Upper lobe of right lung (tissue), 1 donor: ENCODE data around the gene SVIL. TPM values are rescaled to one million over a fixed set of nuclear protein-coding genes. Genes with fewer than 3 reads are reported as not detected.
"Not testable (repeated sequence)": the region's sequence is repeated elsewhere in the genome, so short reads cannot be mapped to it uniquely, and the experiment has no call there.

Experiments used
- ATAC-seq: fragments of 200-7000 bp; cut with Tn5 transposase; one replicate; pipeline ENCODE4 v1.9.1; 2020; ENCODE audit warnings: mild to moderate bottlenecking, moderate library complexity
- DNase-seq: peaks from one replicate; pipeline ENCODE4 v3.0.0-alpha.2; 2020
- H3K27ac ChIP-seq: fragments of 200-600 bp; one replicate; pipeline ENCODE4 v1.8.0; 2022
- H3K27me3 ChIP-seq: fragments of 200-600 bp; one replicate; pipeline ENCODE4 v1.8.0; 2022; ENCODE audit warnings: mild to moderate bottlenecking
- H3K36me3 ChIP-seq: fragments of 200-600 bp; one replicate; pipeline ENCODE4 v1.8.0; 2022
- H3K4me1 ChIP-seq: fragments of 200-600 bp; one replicate; pipeline ENCODE4 v1.8.0; 2022
- H3K4me3 ChIP-seq: fragments of 200-600 bp; one replicate; pipeline ENCODE4 v1.8.0; 2022; ENCODE audit warnings: mild to moderate bottlenecking
- H3K9me3 ChIP-seq: fragments of 200-600 bp; one replicate; pipeline ENCODE4 v1.8.0; 2022
- intact Hi-C: fragments of 100-400 bp; cut with DNase I; formaldehyde crosslinking; loops from one replicate; pipeline ENCODE4 v1.11.0; 2022
- total RNA-seq: library from RNA; stranded (reverse); fragmentation: NEBNext Ultra II Directional; extraction: Animal tissue kit (Norgen Biotek cat#: 25700); gene quantifications from one replicate; pipeline ENCODE4 v1.2.1, GENCODE V29; 2021
- TF ChIP-seq, protein P1 (sequence below): fragments of 200-600 bp; IDR thresholded peaks from one replicate; pipeline ENCODE4 v1.8.0; 2022; ENCODE audit warnings: antibody characterized with exemption
- donor health status: DM: no; HTN: yes; CAD: no; lungs with severe emphysema.

The SVIL gene
- total RNA-seq, 1 donor from 2014 or later, result 106 TPM

DNA sequence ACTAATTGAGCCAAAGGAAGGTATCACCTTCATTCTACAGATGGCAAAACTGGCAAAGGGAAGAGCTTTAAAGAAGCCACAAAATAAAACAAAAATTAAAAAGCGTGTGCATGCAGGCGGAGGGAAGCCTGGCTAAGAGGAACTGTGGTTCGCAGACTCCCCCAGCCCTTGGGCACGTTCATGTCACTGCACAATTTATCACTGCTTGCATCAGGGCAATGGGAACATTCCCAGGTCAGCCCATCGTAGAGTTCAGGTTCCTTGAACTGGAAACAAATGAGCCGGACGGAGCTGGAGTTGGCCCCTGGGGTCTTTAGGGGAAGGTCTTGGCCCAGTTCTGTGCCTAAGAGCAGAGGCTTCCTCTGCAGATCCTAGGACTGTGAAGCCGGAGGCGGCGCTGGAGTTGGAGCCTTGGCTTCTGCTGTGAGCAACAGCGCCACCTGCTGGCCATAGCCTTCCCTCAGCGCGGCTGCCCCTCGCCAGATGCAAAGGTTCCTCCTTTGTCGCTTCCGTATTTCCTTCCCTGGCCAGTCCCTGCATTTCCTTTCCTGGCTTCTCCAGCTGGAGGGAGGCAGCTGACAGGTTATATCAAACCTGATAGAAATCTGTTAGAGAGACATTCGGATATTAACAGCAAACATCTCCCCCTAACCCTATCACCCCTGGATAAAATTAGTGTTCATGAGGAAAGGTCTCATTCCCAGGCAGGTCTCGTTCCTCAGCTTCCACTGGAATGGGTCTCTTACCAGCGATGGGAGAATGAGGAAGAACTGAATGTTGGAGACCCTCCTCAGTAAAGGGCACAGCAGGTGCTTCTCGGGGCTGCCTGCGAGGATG, 185.8 kb downstream of the SVIL start:
- DNase-seq (peak; percentile 93), ATAC-seq (peak; percentile 97)
- not testable (repeated sequence) for H3K27ac ChIP-seq, H3K9me3 ChIP-seq, H3K36me3 ChIP-seq, H3K4me3 ChIP-seq, H3K4me1 ChIP-seq, H3K27me3 ChIP-seq
- intact Hi-C loops, result loop anchor here (10.0 kb wide), 1 partner anchor 64 kb away; no protein-coding TSS in a partner anchor
- TF ChIP-seq, protein P1, sequence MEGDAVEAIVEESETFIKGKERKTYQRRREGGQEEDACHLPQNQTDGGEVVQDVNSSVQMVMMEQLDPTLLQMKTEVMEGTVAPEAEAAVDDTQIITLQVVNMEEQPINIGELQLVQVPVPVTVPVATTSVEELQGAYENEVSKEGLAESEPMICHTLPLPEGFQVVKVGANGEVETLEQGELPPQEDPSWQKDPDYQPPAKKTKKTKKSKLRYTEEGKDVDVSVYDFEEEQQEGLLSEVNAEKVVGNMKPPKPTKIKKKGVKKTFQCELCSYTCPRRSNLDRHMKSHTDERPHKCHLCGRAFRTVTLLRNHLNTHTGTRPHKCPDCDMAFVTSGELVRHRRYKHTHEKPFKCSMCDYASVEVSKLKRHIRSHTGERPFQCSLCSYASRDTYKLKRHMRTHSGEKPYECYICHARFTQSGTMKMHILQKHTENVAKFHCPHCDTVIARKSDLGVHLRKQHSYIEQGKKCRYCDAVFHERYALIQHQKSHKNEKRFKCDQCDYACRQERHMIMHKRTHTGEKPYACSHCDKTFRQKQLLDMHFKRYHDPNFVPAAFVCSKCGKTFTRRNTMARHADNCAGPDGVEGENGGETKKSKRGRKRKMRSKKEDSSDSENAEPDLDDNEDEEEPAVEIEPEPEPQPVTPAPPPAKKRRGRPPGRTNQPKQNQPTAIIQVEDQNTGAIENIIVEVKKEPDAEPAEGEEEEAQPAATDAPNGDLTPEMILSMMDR, result peak; percentile 90

DNA sequence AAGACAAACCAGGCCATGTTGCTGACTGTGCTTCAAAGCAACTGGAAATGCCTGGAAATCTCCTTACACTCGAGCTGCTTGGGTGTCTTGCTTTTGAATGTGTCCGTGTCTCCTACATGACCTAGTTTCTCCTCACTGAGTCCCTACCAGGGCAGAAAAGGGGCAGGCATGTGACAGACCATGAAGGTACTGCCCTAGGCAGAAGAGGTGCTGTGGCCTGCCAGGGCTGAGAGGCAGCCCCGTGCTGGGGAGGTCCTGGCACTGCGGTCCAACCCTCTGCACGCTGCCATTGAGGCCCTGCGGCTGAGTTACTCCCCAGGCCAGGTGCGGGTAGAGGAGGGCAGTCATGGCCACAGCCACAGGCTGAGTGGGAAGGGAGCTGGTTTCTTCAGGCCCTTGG, 186.6 kb downstream of the SVIL start:
- intact Hi-C loops, result loop anchor here (10.0 kb wide), 1 partner anchor 63 kb away; no protein-coding TSS in a partner anchor
- TF ChIP-seq, protein P1, result no peak
- Histone ChIP-seq H3K27me3 (no peaks in the 10 kb centered on the region), H3K9me3 (no peaks in the 10 kb centered on the region), H3K4me1 (no peaks in the 10 kb centered on the region), H3K27ac (no peak overlapping the region), H3K4me3 (no peak overlapping the region), H3K36me3 (no peaks in the 10 kb centered on the region)
- no peak for ATAC-seq
- no peak for DNase-seq

DNA sequence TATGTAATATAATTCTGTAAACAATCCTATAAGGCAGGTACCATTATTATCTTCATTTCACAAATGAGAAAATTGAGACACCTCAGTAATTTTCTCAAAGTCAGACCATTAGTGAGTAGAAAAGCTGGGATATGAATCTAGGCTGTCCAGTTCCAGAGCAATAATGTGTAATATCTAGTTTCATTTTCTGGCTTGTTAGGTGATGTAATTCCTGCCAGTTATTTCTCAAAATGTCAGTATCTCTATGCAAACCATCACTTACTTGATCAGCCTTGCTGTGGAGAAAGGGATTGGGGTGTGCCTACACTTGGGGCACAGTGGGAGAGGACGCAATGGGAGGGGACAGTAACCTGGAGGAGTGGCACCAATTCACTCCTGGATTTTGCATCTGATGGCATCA, 188.4 kb downstream of the SVIL start:
- no peaks in the 10 kb centered on the region for H3K36me3 ChIP-seq
- DNase-seq, result no peak
- TF ChIP-seq, protein P1, result no peak
- no peaks in the 10 kb centered on the region for H3K4me1 ChIP-seq
- intact Hi-C loops, result loop anchor here (10.0 kb wide), 1 partner anchor 62 kb away; no protein-coding TSS in a partner anchor
- no peaks in the 10 kb centered on the region for H3K9me3 ChIP-seq
- H3K4me3 ChIP-seq, result no peak overlapping the region
- H3K27ac ChIP-seq, result no peak overlapping the region
- H3K27me3 ChIP-seq, result no peaks in the 10 kb centered on the region
- no peak for ATAC-seq

DNA sequence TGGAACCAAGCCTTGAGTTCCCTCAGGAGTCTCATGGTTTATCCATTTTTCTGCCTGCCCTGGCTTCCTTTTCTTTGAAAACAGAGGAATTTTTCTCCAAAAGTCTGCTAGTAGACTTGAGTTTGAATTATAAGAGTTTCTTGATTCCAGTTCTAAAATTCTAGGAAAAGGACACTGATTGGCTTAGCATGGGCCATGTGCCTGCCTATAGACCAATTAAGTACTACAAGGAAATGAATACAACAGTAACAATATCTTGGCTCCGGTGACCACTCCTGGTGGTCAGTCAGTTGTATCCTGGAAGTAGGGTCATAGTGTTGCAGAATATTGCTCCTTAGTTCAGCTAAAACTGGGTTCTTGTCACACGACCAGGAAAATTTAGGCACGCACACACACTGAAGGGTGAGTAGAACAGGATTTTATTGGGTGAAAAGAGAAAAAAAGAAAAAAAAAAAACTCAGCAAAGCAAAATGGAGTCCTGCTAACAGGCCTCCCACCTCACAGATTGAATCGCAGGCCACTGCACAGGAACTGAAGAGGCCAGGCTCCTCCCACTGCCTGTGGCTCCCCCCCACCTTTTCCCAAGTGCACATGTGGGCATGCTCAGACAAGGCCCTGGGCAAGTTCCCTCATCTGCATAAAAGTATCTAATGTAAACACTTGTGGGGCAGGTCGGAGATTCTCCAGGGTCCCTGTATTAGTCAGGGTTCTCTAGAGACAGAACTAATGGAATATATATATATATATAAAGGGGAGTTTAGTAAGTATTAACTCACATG, 190.8 kb downstream of the SVIL start:
- TF ChIP-seq, protein P1, result no peak
- intact Hi-C loops, result loop anchor here (10.0 kb wide), 1 partner anchor 59 kb away; no protein-coding TSS in a partner anchor
- peaks cover 2% of the 10 kb centered on the region for H3K9me3 ChIP-seq
- H3K4me3 ChIP-seq, result no peak overlapping the region
- DNase-seq (no peak), ATAC-seq (peak; percentile 42)
- no peaks in the 10 kb centered on the region for H3K4me1 ChIP-seq
- no peak overlapping the region for H3K27ac ChIP-seq
- H3K36me3 ChIP-seq, result no peaks in the 10 kb centered on the region
- no peaks in the 10 kb centered on the region for H3K27me3 ChIP-seq

DNA sequence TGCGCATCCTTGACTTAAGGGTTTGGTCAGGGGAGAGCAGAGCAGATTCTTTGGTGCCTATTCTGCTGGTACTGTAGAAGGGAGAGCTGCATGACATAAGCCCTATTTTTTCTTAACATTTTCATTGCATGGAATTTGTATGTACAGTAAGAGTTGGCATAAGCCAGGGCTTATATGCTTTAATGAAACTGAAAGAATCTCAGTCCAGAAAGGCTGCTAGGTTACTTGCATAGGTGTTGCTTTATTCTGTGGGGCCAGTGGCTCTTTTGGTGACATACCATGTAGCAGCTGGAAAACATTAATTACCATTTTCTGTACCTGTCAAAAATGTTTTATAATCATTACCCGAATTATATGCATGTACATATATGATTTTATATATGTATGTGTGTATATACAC, 193.8 kb downstream of the SVIL start:
- Histone ChIP-seq H3K27me3 (no peaks in the 10 kb centered on the region), H3K4me3 (no peak overlapping the region), H3K9me3 (peaks cover 9% of the 10 kb centered on the region), H3K36me3 (no peaks in the 10 kb centered on the region), H3K27ac (no peak overlapping the region), H3K4me1 (no peaks in the 10 kb centered on the region)
- TF ChIP-seq, protein P1, result no peak
- intact Hi-C loops, result loop anchor here (10.0 kb wide), 1 partner anchor 56 kb away; no protein-coding TSS in a partner anchor
- ATAC-seq (no peak), DNase-seq (no peak)

DNA sequence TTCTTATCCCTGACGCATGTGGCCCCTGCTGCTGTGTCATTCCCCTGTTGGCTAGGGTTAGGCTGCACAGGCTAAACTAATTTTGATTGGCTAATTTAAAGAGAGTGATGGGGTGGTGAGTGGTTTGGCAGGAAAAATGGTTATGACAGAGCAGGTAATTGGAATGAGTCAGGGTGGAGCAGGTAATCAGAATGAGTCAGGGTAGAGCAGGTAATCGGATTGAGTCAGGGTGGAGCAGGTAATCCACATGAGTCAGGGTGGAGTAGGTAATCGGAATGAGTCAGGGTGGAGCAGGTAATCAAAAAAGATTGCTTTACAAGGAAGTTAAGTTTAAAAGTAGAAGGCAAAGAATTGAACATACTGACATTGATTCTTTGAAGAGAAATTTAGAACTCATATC, 195.8 kb downstream of the SVIL start:
- H3K27me3 ChIP-seq, intact Hi-C loops, H3K4me1 ChIP-seq, H3K27ac ChIP-seq, ATAC-seq, H3K9me3 ChIP-seq, H3K4me3 ChIP-seq, H3K36me3 ChIP-seq, DNase-seq: not testable (repeated sequence)
